Measurements from ENCODE around the gene CDC42BPA. TPM values are rescaled to one million over a fixed set of nuclear protein-coding genes. Genes with fewer than 3 reads are reported as not detected.
"Not testable (repeated sequence)": the region's sequence is repeated elsewhere in the genome, so short reads cannot be mapped to it uniquely, and the experiment has no call there.

The CDC42BPA gene
- total RNA-seq, 2 donors from 2014 or later, result 0.87 to 7.3 TPM

- ATAC-seq (no peak), DNase-seq (ENCODE audit: low spot score in 2 of 2) (no peak)
- H3K36me3 Mint-ChIP-seq, result no peaks in the 10 kb centered on the region
- H3K27ac Mint-ChIP-seq, result no peak overlapping the region
- peaks cover 5 to 7% of the 10 kb centered on the region in 2 donors for H3K9me3 Mint-ChIP-seq
These were observed 276.0 kb downstream of the CDC42BPA start for GRCh38 chr1:227042292-227042691.

GRCh38 chr1:227038401-227038800, 279.9 kb downstream of the CDC42BPA start:
- no peak for ATAC-seq
- H3K36me3 Mint-ChIP-seq, result no peaks in the 10 kb centered on the region

GRCh38 chr1:227037121-227037520, 281.2 kb downstream of the CDC42BPA start:
- H3K9me3 Mint-ChIP-seq, result peaks cover 0 to 7% of the 10 kb centered on the region in 2 donors
- no peak overlapping the region for H3K27ac Mint-ChIP-seq
- H3K36me3 Mint-ChIP-seq, result no peaks in the 10 kb centered on the region
- ATAC-seq (no peak), DNase-seq (ENCODE audit: low spot score in 2 of 2) (no peak)

More at GRCh38 chr1:227038401-227038800, 279.9 kb downstream of the CDC42BPA start:
- Mint-ChIP-seq H3K9me3 (peaks cover 0 to 7% of the 10 kb centered on the region in 2 donors), H3K27ac (no peak overlapping the region)
- no peak for DNase-seq (ENCODE audit: low spot score in 2 of 2)

- H3K27ac Mint-ChIP-seq, result no peak overlapping the region
- H3K9me3 Mint-ChIP-seq, result peaks cover 0 to 7% of the 10 kb centered on the region in 2 donors
- ATAC-seq, result no peak
These were observed 283.0 kb downstream of the CDC42BPA start for GRCh38 chr1:227035316-227035715.

GRCh38 chr1:227033880-227034279, 284.4 kb downstream of the CDC42BPA start:
- no peaks in the 10 kb centered on the region for H3K36me3 Mint-ChIP-seq
- ATAC-seq (no peak), DNase-seq (ENCODE audit: low spot score in 2 of 2) (no peak)
- H3K9me3 Mint-ChIP-seq, result peaks cover 0 to 7% of the 10 kb centered on the region in 2 donors
- no peak overlapping the region for H3K27ac Mint-ChIP-seq

More at GRCh38 chr1:227035316-227035715, 283.0 kb downstream of the CDC42BPA start:
- DNase-seq (ENCODE audit: low spot score in 2 of 2), result no peak
- H3K36me3 Mint-ChIP-seq, result no peaks in the 10 kb centered on the region

DNA sequence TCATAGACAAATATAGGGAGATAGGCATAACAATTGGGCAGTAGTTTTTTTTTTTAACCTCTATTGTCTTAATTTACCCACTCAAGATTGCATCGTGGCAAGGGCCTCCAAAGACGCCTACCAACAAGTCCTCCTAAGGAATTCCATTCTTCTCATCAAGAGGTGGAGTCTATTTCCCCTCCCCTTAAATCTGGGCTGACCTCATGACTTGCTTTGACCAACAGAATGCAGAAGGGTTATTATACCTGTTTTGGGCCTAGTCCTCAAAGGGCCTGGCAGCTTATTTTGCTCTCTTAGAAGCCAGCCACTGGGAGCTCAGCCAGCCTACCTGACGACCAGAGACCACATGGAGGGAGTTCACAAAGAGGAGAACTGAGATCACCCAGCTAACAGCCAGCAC, 285.9 kb downstream of the CDC42BPA start:
- Mint-ChIP-seq H3K27ac (no peak overlapping the region), H3K9me3 (no peaks in the 10 kb centered on the region), H3K36me3 (no peaks in the 10 kb centered on the region)
- ATAC-seq, result no peak
- no peak for DNase-seq (ENCODE audit: low spot score in 2 of 2)

DNA sequence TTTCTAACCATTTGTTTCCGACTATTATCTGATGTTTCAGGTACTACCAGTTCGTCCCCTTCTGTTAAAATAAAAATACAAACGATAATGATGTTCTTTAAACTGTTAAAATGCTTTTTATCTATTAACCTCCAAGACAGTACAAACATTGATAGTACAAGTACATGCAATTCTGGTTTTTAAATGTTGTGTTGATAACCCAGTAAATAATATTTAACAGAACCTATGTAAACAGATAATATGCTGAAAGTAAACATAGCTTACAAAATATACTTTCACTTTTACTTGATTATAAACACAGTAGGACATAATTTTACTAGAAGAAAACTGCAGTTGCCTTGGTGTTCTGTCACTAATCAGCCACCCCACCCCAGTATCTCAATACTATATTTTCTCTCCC, 301.3 kb downstream of the CDC42BPA start:
- ATAC-seq (no peak), DNase-seq (ENCODE audit: low spot score in 2 of 2) (no peak)
- no peak overlapping the region for H3K27ac Mint-ChIP-seq
- H3K36me3 Mint-ChIP-seq, result no peaks in the 10 kb centered on the region
- H3K9me3 Mint-ChIP-seq, result peaks cover 0 to 5% of the 10 kb centered on the region in 2 donors

DNA sequence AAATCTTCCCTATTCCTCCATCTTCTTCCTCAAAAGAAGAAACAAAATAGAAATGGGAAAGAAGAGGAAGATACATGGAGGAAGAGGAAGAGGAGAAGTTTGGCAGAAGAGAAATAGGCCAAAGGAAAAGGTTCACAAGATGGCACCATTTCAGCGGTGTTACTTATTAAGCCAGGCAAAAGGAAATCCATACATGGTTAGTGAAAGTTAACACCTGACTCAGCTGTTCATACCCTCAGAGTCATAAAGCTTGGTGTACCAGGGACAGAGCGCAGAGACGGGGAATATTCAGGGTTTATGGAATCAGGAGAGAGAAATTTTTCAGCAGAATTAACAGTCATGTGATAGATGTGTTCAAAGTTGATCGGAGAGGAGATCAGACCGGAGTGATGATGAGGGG, 307.6 kb downstream of the CDC42BPA start:
- DNase-seq (ENCODE audit: low spot score in 2 of 2) (no peak), ATAC-seq (no peak)
- no peak overlapping the region for H3K27ac Mint-ChIP-seq
- H3K9me3 Mint-ChIP-seq, result no peaks in the 10 kb centered on the region
- H3K36me3 Mint-ChIP-seq, result no peaks in the 10 kb centered on the region

- no peak overlapping the region for H3K27ac Mint-ChIP-seq
- no peak for ATAC-seq
These were observed 308.4 kb downstream of the CDC42BPA start for GRCh38 chr1:227009937-227010336.

GRCh38 chr1:227006226-227006796, 312.0 kb downstream of the CDC42BPA start:
- ATAC-seq, result peak; percentile 36 to 59
- Mint-ChIP-seq H3K27ac (no peak overlapping the region), H3K36me3 (no peaks in the 10 kb centered on the region), H3K9me3 (no peaks in the 10 kb centered on the region)
- no peak for DNase-seq (ENCODE audit: low spot score in 2 of 2)

More at GRCh38 chr1:227009937-227010336, 308.4 kb downstream of the CDC42BPA start:
- Mint-ChIP-seq H3K36me3 (no peaks in the 10 kb centered on the region), H3K9me3 (no peaks in the 10 kb centered on the region)
- DNase-seq (ENCODE audit: low spot score in 2 of 2), result no peak

GRCh38 chr1:227004796-227005195, 313.5 kb downstream of the CDC42BPA start:
- H3K9me3 Mint-ChIP-seq, result no peaks in the 10 kb centered on the region
- H3K36me3 Mint-ChIP-seq, result no peaks in the 10 kb centered on the region
- DNase-seq (ENCODE audit: low spot score in 2 of 2) (no peak), ATAC-seq (no peak)
- H3K27ac Mint-ChIP-seq, result no peak overlapping the region

DNA sequence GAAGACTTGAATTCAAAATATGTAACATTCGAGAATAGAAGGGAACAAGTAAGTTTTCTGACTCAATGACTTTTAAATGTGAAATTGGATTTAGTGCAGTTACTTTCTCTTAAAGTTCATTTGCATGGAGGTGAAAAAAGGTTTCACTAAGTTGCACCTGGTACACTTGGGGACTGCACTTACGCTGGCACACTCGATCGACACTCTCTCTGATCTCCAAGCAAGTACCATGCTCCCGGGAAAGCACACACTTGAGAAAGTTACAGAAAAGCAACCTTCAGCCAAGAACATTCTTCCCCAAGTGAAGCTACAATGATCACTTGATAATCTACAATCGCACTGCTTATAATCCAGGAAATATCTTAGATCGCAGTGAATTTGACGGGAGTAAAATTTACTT, 315.1 kb downstream of the CDC42BPA start:
- no peaks in the 10 kb centered on the region for H3K36me3 Mint-ChIP-seq

DNA sequence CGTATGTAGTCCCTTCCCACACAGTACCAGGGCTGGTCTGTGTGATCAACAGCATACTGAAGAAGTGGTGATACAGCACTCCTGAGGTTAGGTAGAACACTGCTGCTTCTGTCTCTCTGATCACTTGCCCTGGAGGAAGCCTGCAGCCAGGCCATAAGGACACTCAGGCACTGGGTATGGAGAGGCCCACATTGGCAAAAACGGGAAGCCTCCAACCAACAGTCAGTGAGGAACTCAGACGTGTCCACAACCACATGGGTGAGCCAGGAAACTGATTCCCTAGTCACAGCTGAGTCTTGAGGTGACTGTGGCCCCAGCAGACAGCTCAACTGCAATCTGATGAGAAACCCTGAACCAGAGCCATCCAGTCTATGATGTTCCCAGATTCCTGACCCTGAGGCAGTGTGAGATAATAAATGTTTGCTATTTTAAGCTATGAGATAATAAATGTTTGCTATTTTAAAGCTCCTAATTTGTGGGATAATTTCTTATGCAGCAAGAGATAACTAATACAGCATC, 315.7 kb downstream of the CDC42BPA start:
- DNase-seq (ENCODE audit: low spot score in 2 of 2) (no peak), ATAC-seq (peak in 1 of 2 donors; percentile 26)
- H3K9me3 Mint-ChIP-seq, result peaks cover 0 to 7% of the 10 kb centered on the region in 2 donors
- no peak overlapping the region for H3K27ac Mint-ChIP-seq
- peaks cover 0 to 3% of the 10 kb centered on the region in 2 donors for H3K36me3 Mint-ChIP-seq

More for the DNA sequence above, 315.1 kb downstream of the CDC42BPA start:
- Mint-ChIP-seq H3K9me3 (peaks cover 0 to 5% of the 10 kb centered on the region in 2 donors), H3K27ac (no peak overlapping the region)
- ATAC-seq (no peak), DNase-seq (ENCODE audit: low spot score in 2 of 2) (no peak)

DNA sequence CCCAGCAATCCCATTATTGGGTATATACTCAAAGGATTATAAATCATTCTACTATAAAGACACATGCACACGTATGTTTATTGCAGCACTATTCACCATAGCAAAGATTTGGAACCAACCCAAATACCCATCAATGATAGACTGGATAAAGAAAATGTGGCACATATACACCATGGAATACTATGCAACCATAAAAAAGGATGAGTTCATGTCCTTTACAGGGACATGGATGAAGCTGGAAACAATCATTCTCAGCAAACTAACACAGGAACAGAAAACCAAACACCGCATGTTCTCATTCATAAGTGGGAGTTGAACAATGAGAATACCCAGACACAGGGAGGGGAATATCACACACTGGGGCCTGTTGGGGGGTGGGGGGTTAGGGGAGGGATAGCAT, 318.7 kb downstream of the CDC42BPA start:
- ATAC-seq; H3K36me3 Mint-ChIP-seq; DNase-seq (ENCODE audit: low spot score in 2 of 2); H3K27ac Mint-ChIP-seq: not testable (repeated sequence)
- peaks cover 0 to 12% of the 10 kb centered on the region in 2 donors for H3K9me3 Mint-ChIP-seq

DNA sequence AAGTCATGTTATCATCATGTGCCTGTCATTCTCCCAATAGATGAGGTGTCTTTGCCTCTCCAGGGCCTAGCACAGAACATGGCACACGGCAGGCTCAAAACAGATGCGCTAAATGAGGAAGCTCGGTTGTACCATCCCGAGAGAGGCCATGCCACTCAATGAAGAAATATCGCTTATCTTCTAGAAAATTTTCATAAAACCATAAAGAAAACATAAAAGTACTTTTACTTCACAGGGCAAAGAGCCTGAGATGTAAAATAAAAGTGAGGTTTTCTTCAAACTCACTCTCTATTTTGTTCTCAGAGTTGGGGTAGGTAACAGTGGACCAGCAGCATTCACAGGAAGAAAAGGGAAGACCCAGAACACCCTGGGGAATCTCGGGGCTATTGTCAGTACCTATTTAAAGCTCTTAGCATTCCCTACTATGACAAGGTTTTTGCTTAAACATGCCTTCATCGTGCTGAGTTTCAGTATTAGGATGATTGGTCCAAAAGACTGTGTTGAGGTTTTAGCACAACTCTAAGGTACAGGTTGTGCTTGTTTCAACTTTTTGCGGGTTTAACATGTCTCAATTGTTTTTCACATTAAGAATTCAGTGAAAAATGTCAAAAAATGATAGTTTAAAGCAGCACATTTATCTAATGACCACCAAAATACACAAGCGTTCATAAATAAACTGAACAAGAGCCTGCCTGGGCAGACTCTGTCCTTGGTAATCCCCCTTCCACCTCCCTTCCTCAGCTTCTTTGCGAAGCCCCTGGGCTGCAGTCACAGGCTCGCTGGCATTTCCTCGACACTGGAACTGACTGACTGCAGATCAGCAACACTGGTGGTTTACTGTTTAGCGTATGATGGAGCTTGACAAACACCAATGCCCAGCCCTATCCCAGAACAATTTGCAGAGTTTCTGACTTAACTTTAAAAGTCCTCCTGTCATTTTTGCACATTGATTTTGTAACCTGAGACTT, 322.6 kb downstream of the CDC42BPA start:
- peak; percentile 36 to 46 for ATAC-seq
- Mint-ChIP-seq H3K36me3 (peaks cover 0 to 8% of the 10 kb centered on the region in 2 donors), H3K9me3 (peaks cover 0 to 12% of the 10 kb centered on the region in 2 donors), H3K27ac (peak overlapping the region in 1 of 2 donors; percentile 20)
- DNase-seq (ENCODE audit: low spot score in 2 of 2), result no peak

- ATAC-seq (no peak), DNase-seq (ENCODE audit: low spot score in 2 of 2) (no peak)
- H3K9me3 Mint-ChIP-seq, result peaks cover 0 to 12% of the 10 kb centered on the region in 2 donors
- H3K36me3 Mint-ChIP-seq, result peaks cover 0 to 8% of the 10 kb centered on the region in 2 donors
- peak overlapping the region in 1 of 2 donors; percentile 31 for H3K27ac Mint-ChIP-seq
These were observed 323.5 kb downstream of the CDC42BPA start for GRCh38 chr1:226994586-226995364.
